IPS-20b (cell line): ENCODE measurements around the gene GPX2.

ENCODE experiments used
- H3K27ac ChIP-seq: one replicate; pipeline ENCODE4 v1.5.1; 2013; ENCODE audit warnings: low read length
- H3K27me3 ChIP-seq: 2 replicates; pipeline ENCODE4 v1.6.1; 2013; ENCODE audit warnings: mild to moderate bottlenecking, low read length, inconsistent platforms; ENCODE audit not compliant: insufficient read depth
- H3K36me3 ChIP-seq: 2 replicates; pipeline ENCODE4 v1.6.1; 2013; ENCODE audit warnings: low read depth, mild to moderate bottlenecking, inconsistent platforms, low read length, moderate library complexity; ENCODE audit not compliant: insufficient read depth
- H3K4me1 ChIP-seq: 2 replicates; pipeline ENCODE4 v1.6.1; 2013; ENCODE audit warnings: mild to moderate bottlenecking, control low read depth, inconsistent platforms, low read length, moderate library complexity; ENCODE audit not compliant: insufficient read depth
- H3K4me3 ChIP-seq: 2 replicates; pipeline ENCODE4 v1.5.1; 2013; ENCODE audit warnings: mild to moderate bottlenecking, low read length, inconsistent platforms
- H3K9ac ChIP-seq: 2 replicates; pipeline ENCODE4 v1.6.1; 2013; ENCODE audit warnings: low read depth, mild to moderate bottlenecking, inconsistent platforms, low read length, moderate library complexity
- H3K9me3 ChIP-seq: 2 replicates; pipeline ENCODE4 v1.6.1; 2013; ENCODE audit warnings: mild to moderate bottlenecking, low read depth, low read length, inconsistent platforms; ENCODE audit not compliant: insufficient read depth

Gene GPX2

GRCh38 chr14:64937171-64937820, 5.2 kb downstream of the GPX2 start:
- Histone ChIP-seq H3K27ac (no peak overlapping the region), H3K9ac (no peak overlapping the region), H3K4me1 (no peaks in the 10 kb centered on the region), H3K36me3 (peaks cover 25% of the 10 kb centered on the region), H3K4me3 (no peak overlapping the region), H3K9me3 (no peaks in the 10 kb centered on the region), H3K27me3 (no peaks in the 10 kb centered on the region)

- Histone ChIP-seq H3K27me3 (no peaks in the 10 kb centered on the region), H3K36me3 (peaks cover 43% of the 10 kb centered on the region), H3K4me3 (no peak overlapping the region), H3K4me1 (no peaks in the 10 kb centered on the region), H3K9me3 (no peaks in the 10 kb centered on the region), H3K9ac (no peak overlapping the region), H3K27ac (no peak overlapping the region)
These were observed 7.0 kb downstream of the GPX2 start for GRCh38 chr14:64935508-64935907.

DNA sequence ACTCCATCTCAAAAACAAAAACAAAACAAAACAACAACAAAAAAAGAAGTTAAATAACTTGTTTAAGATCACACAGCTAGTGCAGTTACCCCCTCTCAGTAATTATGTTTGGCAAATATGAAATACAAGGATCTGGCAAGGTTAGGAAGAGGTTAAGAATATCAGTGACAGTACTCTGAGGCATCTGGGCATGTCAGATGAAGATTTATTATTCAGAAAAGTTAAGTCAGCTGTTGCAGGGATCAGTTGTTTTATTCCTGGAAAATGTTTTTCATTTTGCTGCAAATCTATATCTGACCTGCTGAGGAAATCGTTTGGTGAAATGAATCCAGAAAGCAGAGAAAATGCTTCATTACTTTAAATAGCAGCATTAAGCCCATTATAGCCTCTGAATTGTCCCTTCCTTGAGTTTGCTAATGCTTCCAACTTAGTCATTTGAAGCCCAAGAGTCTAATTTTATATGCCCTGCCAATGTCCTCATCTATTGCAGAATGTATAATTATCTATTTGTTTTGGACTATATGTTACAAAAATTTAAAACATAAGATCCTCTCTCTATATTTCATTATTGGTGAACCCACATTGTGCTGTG, 8.1 kb downstream of the GPX2 start:
- Histone ChIP-seq H3K27ac (no peak overlapping the region), H3K4me1 (no peaks in the 10 kb centered on the region), H3K4me3 (no peak overlapping the region), H3K27me3 (no peaks in the 10 kb centered on the region), H3K9me3 (no peaks in the 10 kb centered on the region), H3K9ac (no peak overlapping the region), H3K36me3 (peaks cover 51% of the 10 kb centered on the region)

- Histone ChIP-seq H3K27me3 (no peaks in the 10 kb centered on the region), H3K27ac (no peak overlapping the region), H3K36me3 (peaks cover 69% of the 10 kb centered on the region), H3K4me3 (no peak overlapping the region), H3K9me3 (no peaks in the 10 kb centered on the region), H3K4me1 (no peaks in the 10 kb centered on the region), H3K9ac (no peak overlapping the region)
These were observed 10.3 kb downstream of the GPX2 start for GRCh38 chr14:64932231-64932630.

DNA sequence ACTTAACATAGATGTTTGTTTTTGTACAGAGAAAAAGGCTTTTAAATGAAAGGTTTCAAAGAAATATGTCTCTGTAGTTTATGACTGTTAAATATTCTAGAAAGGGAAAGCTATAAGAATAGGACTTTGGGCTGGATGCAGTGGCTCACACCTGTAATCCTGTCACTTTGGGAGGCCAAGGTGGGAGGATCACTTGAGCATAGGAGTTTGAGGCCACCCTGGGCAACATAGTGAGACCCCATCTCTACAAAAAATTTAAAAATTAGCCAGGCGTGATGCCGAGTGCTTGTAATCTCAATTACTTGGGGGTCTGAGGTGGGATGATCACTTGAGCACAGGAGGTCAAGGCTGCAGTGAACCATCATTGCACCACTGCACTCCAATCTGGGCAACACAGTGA, 11.4 kb downstream of the GPX2 start:
- Histone ChIP-seq H3K27ac (no peak overlapping the region), H3K4me1 (no peaks in the 10 kb centered on the region), H3K9ac (no peak overlapping the region), H3K27me3 (no peaks in the 10 kb centered on the region), H3K36me3 (peaks cover 80% of the 10 kb centered on the region), H3K9me3 (no peaks in the 10 kb centered on the region), H3K4me3 (no peak overlapping the region)

DNA sequence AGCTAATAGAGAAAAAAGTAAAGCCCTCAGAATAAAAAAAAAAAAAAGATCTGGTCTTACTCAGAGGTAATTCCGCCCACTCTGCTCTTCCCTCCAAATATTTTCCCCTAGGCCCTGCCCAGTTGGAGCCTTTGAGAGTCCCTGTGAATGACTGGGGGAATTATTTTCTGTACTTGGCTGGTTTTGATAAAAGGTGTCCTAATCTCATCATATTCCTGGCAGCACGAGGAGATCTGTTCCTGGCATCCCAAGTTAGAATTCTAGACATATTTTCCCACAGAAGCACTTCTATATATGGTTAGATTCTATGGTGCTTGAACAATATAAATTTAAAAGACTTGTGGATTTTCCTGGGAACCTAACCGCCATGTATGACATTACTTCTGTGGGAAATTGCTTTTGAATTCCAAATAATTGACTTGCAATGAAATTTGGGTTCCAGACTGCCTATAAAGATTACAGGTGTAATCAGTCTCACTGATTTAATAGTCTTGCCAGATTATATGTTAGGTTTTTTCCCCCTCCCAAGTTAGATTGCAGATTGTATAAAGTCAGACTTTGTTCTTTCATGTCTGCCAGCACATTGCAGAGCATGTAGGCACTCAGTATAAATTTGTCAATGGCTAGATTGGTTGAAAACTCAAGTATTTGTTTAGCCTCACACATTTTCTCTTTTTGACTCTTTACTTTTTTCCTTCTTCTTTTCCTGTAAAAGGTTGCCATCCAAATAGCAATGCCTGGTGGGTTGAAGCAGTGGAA, 12.3 kb downstream of the GPX2 start:
- Histone ChIP-seq H3K4me1 (no peaks in the 10 kb centered on the region), H3K27ac (no peak overlapping the region), H3K4me3 (no peak overlapping the region), H3K36me3 (peaks cover 89% of the 10 kb centered on the region), H3K9ac (no peak overlapping the region), H3K27me3 (no peaks in the 10 kb centered on the region), H3K9me3 (no peaks in the 10 kb centered on the region)

GRCh38 chr14:64929014-64929359, 13.6 kb downstream of the GPX2 start:
- no peaks in the 10 kb centered on the region for H3K9me3 ChIP-seq
- no peaks in the 10 kb centered on the region for H3K27me3 ChIP-seq
- H3K36me3 ChIP-seq: peaks cover 93% of the 10 kb centered on the region
- H3K4me3 ChIP-seq: no peak overlapping the region
- H3K9ac ChIP-seq: no peak overlapping the region
- H3K27ac ChIP-seq: no peak overlapping the region
- no peaks in the 10 kb centered on the region for H3K4me1 ChIP-seq

- Histone ChIP-seq H3K4me1 (no peaks in the 10 kb centered on the region), H3K36me3 (peaks cover 93% of the 10 kb centered on the region), H3K9ac (no peak overlapping the region), H3K27ac (no peak overlapping the region), H3K4me3 (no peak overlapping the region), H3K27me3 (no peaks in the 10 kb centered on the region), H3K9me3 (no peaks in the 10 kb centered on the region)
These were observed 14.1 kb downstream of the GPX2 start for GRCh38 chr14:64928239-64929013.

DNA sequence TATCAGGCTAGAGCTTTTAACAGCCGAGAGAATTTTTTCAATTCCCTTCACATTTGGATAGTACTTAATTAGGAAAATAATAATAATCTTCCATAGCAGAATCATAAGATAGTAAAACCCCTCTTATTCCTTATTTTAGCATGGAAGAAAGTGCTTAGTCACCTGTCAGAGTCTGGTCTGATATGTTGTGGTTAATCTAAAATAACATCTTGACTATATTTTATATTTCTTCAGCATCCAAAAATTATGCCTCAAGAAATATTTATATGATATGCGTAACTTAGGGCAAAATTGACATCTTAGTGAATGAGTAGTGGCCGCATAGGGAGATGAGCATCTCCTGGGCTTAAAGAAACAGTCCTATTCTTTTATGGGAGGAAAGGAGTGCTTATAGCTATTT, 15.5 kb downstream of the GPX2 start:
- no peaks in the 10 kb centered on the region for H3K9me3 ChIP-seq
- H3K36me3 ChIP-seq: peaks cover 79% of the 10 kb centered on the region
- no peaks in the 10 kb centered on the region for H3K27me3 ChIP-seq
- no peaks in the 10 kb centered on the region for H3K4me1 ChIP-seq
- no peak overlapping the region for H3K9ac ChIP-seq
- no peak overlapping the region for H3K27ac ChIP-seq
- H3K4me3 ChIP-seq: no peak overlapping the region

DNA sequence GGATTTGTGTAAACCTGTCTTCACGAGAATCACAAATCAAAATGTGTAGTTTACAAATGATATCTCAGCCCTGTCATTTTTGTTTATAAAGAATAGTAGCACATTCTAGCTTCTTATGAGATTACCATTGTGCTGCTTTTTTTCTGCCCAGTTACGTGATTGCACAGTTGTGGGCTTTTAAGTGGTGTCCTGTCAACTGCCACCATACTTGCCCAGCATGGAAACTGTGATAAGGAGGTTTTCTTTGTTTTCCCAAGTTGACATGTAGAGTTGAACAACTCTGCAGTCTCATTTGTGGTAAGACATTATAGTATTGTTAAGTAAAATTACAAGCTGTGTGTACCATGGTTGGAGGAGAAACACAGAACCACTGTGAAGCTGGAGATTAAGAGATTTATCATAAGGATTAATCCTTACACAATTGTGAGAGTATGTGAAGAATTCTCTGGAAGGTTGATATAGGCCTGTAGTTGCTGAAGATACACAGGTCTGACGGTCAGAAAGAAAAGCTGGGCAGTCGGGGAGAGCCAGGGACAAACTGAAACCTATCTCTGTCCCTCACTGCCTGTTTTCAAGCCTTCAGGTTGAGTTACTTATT, 16.0 kb downstream of the GPX2 start:
- H3K36me3 ChIP-seq: peaks cover 73% of the 10 kb centered on the region
- H3K4me1 ChIP-seq: no peaks in the 10 kb centered on the region
- no peak overlapping the region for H3K27ac ChIP-seq
- no peaks in the 10 kb centered on the region for H3K27me3 ChIP-seq
- H3K9ac ChIP-seq: no peak overlapping the region
- H3K9me3 ChIP-seq: no peaks in the 10 kb centered on the region
- no peak overlapping the region for H3K4me3 ChIP-seq

DNA sequence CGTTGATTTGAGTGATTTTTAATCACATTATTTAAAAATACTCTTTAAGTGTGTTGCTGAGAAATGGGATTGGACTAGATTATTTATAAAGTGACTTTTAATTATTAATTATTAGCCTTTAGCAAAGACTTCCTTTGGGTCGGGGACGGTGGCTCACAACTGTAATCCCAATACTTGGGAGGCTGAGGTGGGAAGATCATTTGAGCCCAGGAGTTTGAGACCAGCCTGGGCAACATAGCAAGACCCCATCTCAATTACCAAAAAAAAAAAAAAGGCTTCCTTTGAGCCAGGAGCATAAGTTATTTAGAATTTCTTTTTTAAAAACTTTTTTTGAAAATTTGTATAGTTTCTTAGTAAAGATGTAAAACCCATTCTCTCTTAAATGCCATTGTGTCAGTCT, 19.5 kb downstream of the GPX2 start:
- Histone ChIP-seq H3K9ac (no peak overlapping the region), H3K27me3 (no peaks in the 10 kb centered on the region), H3K36me3 (peaks cover 41% of the 10 kb centered on the region), H3K4me1 (no peaks in the 10 kb centered on the region), H3K27ac (no peak overlapping the region), H3K9me3 (no peaks in the 10 kb centered on the region), H3K4me3 (no peak overlapping the region)
